ENCODE results near the gene XPNPEP2.

The XPNPEP2 gene

GRCh38 chrX:129791961-129792570 is 53.3 kb downstream of the XPNPEP2 start:
- TF ChIP-seq MAX (IDR thresholded peaks at IDR 0.05; ENCODE audit: low read depth, low read length) = no peak
- TF ChIP-seq CTCF (IDR thresholded peaks at IDR 0.05; ENCODE audit: low read depth, low read length) = no peak
- no peak for TF ChIP-seq MYC (IDR thresholded peaks at IDR 0.05; ENCODE audit: low read depth, low read length)
- TF ChIP-seq POLR2A (IDR thresholded peaks at IDR 0.05; ENCODE audit: extremely low read depth, insufficient read length) = no peak
- no peak overlapping the region for H3K4me3 ChIP-seq (ENCODE audit: low read depth, low read length)
- DNase-seq (ENCODE audit: low read depth) = no peak

- no peak for DNase-seq (ENCODE audit: low read depth)
- no peak overlapping the region for H3K4me3 ChIP-seq (ENCODE audit: low read depth, low read length)
- TF ChIP-seq MAX (IDR thresholded peaks at IDR 0.05; ENCODE audit: low read depth, low read length) (no peak), POLR2A (IDR thresholded peaks at IDR 0.05; ENCODE audit: extremely low read depth, insufficient read length) (no peak), CTCF (IDR thresholded peaks at IDR 0.05; ENCODE audit: low read depth, low read length) (no peak), MYC (IDR thresholded peaks at IDR 0.05; ENCODE audit: low read depth, low read length) (no peak)
These were observed 54.0 kb downstream of the XPNPEP2 start for GRCh38 chrX:129792586-129793291.

- DNase-seq (ENCODE audit: low read depth) = no peak
- no peak for TF ChIP-seq MAX (IDR thresholded peaks at IDR 0.05; ENCODE audit: low read depth, low read length)
- TF ChIP-seq MYC (IDR thresholded peaks at IDR 0.05; ENCODE audit: low read depth, low read length) = no peak
- no peak for TF ChIP-seq POLR2A (IDR thresholded peaks at IDR 0.05; ENCODE audit: extremely low read depth, insufficient read length)
- TF ChIP-seq CTCF (IDR thresholded peaks at IDR 0.05; ENCODE audit: low read depth, low read length) = no peak
- H3K4me3 ChIP-seq (ENCODE audit: low read depth, low read length) = no peak overlapping the region
These were observed 54.9 kb downstream of the XPNPEP2 start for GRCh38 chrX:129793604-129794191.

GRCh38 chrX:129795584-129795983 is 56.8 kb downstream of the XPNPEP2 start:
- TF ChIP-seq MAX (IDR thresholded peaks at IDR 0.05; ENCODE audit: low read depth, low read length) (no peak), CTCF (IDR thresholded peaks at IDR 0.05; ENCODE audit: low read depth, low read length) (no peak), MYC (IDR thresholded peaks at IDR 0.05; ENCODE audit: low read depth, low read length) (no peak), POLR2A (IDR thresholded peaks at IDR 0.05; ENCODE audit: extremely low read depth, insufficient read length) (no peak)
- DNase-seq (ENCODE audit: low read depth) = no peak
- no peak overlapping the region for H3K4me3 ChIP-seq (ENCODE audit: low read depth, low read length)

GRCh38 chrX:129797251-129797906 is 58.6 kb downstream of the XPNPEP2 start:
- H3K4me3 ChIP-seq (ENCODE audit: low read depth, low read length) = no peak overlapping the region
- TF ChIP-seq CTCF (IDR thresholded peaks at IDR 0.05; ENCODE audit: low read depth, low read length) (no peak), POLR2A (IDR thresholded peaks at IDR 0.05; ENCODE audit: extremely low read depth, insufficient read length) (no peak)
- no peak for DNase-seq (ENCODE audit: low read depth)

Measured in NB4 (cell line).